Testis (tissue), 2 donors: ENCODE data around the gene ATP6V1G1.

ENCODE experiments used
- CTCF ChIP-seq, 3 experiments: fragments of 450-650 bp in 2 of 3; fragments of 200-600 bp in 1 of 3; sonication (generic) in 1 of 3; IDR thresholded peaks; one replicate each; pipeline ENCODE4 v1.5.1; 2016 to 2019; ENCODE audit warnings: antibody characterized with exemption in 3 of 3, mild to moderate bottlenecking in 2 of 3, moderate library complexity in 1 of 3
- POLR2A ChIP-seq: fragments of 450-650 bp; IDR thresholded peaks from one replicate; pipeline ENCODE4 v1.6.1; 2017; ENCODE audit warnings: antibody characterized with exemption, mild to moderate bottlenecking, moderate library complexity

GRCh38 chr9:114591849-114592248 is 4.3 kb downstream of the ATP6V1G1 start:
- TF ChIP-seq CTCF (IDR thresholded peaks at IDR 0.05), result no peak
- TF ChIP-seq POLR2A, result no peak
